Astrocyte (in vitro differentiated cells and primary cell): ENCODE results near the gene OSER1.

Source experiments
- EZH2 ChIP-seq: IDR thresholded peaks from 2 replicates; pipeline ENCODE4 v1.6.1; 2012; ENCODE audit warnings: mild to moderate bottlenecking, low read length, inconsistent platforms; ENCODE audit not compliant: insufficient read depth
- TF ChIP-seq, protein P1 (sequence below): IDR thresholded peaks from 2 replicates; pipeline ENCODE4 v1.5.1; 2011; ENCODE audit warnings: low read depth, mild to moderate bottlenecking, inconsistent platforms, low read length, moderate library complexity; ENCODE audit not compliant: insufficient read depth

- TF ChIP-seq, protein P1, sequence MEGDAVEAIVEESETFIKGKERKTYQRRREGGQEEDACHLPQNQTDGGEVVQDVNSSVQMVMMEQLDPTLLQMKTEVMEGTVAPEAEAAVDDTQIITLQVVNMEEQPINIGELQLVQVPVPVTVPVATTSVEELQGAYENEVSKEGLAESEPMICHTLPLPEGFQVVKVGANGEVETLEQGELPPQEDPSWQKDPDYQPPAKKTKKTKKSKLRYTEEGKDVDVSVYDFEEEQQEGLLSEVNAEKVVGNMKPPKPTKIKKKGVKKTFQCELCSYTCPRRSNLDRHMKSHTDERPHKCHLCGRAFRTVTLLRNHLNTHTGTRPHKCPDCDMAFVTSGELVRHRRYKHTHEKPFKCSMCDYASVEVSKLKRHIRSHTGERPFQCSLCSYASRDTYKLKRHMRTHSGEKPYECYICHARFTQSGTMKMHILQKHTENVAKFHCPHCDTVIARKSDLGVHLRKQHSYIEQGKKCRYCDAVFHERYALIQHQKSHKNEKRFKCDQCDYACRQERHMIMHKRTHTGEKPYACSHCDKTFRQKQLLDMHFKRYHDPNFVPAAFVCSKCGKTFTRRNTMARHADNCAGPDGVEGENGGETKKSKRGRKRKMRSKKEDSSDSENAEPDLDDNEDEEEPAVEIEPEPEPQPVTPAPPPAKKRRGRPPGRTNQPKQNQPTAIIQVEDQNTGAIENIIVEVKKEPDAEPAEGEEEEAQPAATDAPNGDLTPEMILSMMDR: peak; percentile 95
- TF ChIP-seq EZH2: no peak
Measured at GRCh38 chr20:44217342-44218092, 6.9 kb upstream of the OSER1 start.
